CD14-positive monocyte (primary cell): ENCODE measurements around the gene PLA2G15. TPM values are rescaled to one million over a fixed set of nuclear protein-coding genes. Genes with fewer than 3 reads are reported as not detected.

ENCODE experiments used
- DNase-seq, 3 donors: peaks; one replicate each; pipeline ENCODE4 v3.0.0-alpha.2; 2011 to 2022
- H2AFZ ChIP-seq: 2 replicates; pipeline ENCODE4 v1.6.0; 2012; ENCODE audit warnings: mild to moderate bottlenecking, low read depth, low read length, inconsistent platforms; ENCODE audit not compliant: insufficient read depth, poor library complexity, severe bottlenecking
- H3K27ac ChIP-seq, 2 donors: 1 replicate in 1 of 2; 2 replicates in 1 of 2; pipeline ENCODE4 v1.5.1; 2012 to 2013; ENCODE audit warnings: low read length in 2 of 2, control low read depth in 1 of 2, inconsistent platforms in 1 of 2, low read depth in 1 of 2, mild to moderate bottlenecking in 1 of 2
- H3K27me3 ChIP-seq, 2 donors: one replicate each; pipeline versions ENCODE4 v1.6.0 to v1.6.1; 2011 to 2013; ENCODE audit warnings: low read length in 2 of 2; ENCODE audit not compliant: control insufficient read depth in 2 of 2, insufficient read depth in 2 of 2
- H3K36me3 ChIP-seq, 2 donors: replicated peaks in 1 of 2; 1 replicate in 1 of 2; 2 replicates in 1 of 2; pipeline versions ENCODE4 v1.5.1 to v1.6.1; 2012 to 2013; ENCODE audit warnings: low read length in 2 of 2, control low read depth in 1 of 2, inconsistent platforms in 1 of 2, mild to moderate bottlenecking in 1 of 2; ENCODE audit not compliant: insufficient read depth in 2 of 2, control insufficient read depth in 1 of 2
- H3K4me1 ChIP-seq, 2 donors: 1 replicate in 1 of 2; 2 replicates in 1 of 2; pipeline versions ENCODE4 v1.5.1 to v1.6.1; 2012 to 2013; ENCODE audit warnings: low read length in 2 of 2, control low read depth in 1 of 2, inconsistent platforms in 1 of 2, mild to moderate bottlenecking in 1 of 2, moderate library complexity in 1 of 2; ENCODE audit not compliant: insufficient read depth in 2 of 2, control insufficient read depth in 1 of 2
- H3K4me2 ChIP-seq: replicated peaks from 2 replicates; pipeline ENCODE3; 2012; ENCODE audit warnings: low read length, moderate library complexity, mild to moderate bottlenecking; ENCODE audit not compliant: poor library complexity, severe bottlenecking; ENCODE audit errors: extremely low read depth
- H3K4me3 ChIP-seq, 3 experiments: fragments of 200-600 bp in 1 of 3; sonication (generic) in 1 of 3; replicated peaks in 1 of 3; 1 replicate in 2 of 3; 2 replicates in 1 of 3; pipeline ENCODE4 v1.5.1; 2011 to 2013; ENCODE audit warnings: low read length in 3 of 3, mild to moderate bottlenecking in 3 of 3, control low read depth in 2 of 3, low read depth in 2 of 3, inconsistent platforms in 1 of 3, moderate library complexity in 1 of 3
- H3K79me2 ChIP-seq: 2 replicates; pipeline ENCODE4 v1.6.0; 2012; ENCODE audit warnings: mild to moderate bottlenecking, control low read depth, inconsistent platforms, low read length, moderate library complexity; ENCODE audit not compliant: insufficient read depth
- H3K9ac ChIP-seq: 2 replicates; pipeline ENCODE4 v1.6.0; 2017; ENCODE audit warnings: low read length, mild to moderate bottlenecking; ENCODE audit not compliant: insufficient read depth, poor library complexity, severe bottlenecking
- H3K9me3 ChIP-seq, 2 donors: replicated peaks in 1 of 2; 1 replicate in 1 of 2; 2 replicates in 1 of 2; pipeline versions ENCODE4 v1.5.1 to v1.6.1; 2012 to 2013; ENCODE audit warnings: low read length in 2 of 2, control low read depth in 1 of 2; ENCODE audit not compliant: control insufficient read depth in 1 of 2, insufficient read depth in 1 of 2
- H4K20me1 ChIP-seq: 2 replicates; pipeline ENCODE4 v1.6.0; 2012; ENCODE audit warnings: mild to moderate bottlenecking, low read length, control low read depth, moderate library complexity; ENCODE audit not compliant: insufficient read depth
- H3K27ac Mint-ChIP-seq, 7 donors: one replicate each; pipeline ENCODE4 v1.8.0; 2020; ENCODE audit warnings: mild to moderate bottlenecking in 7 of 7, mixed read lengths in 7 of 7, moderate library complexity in 6 of 7, inconsistent platforms in 2 of 7
- H3K27me3 Mint-ChIP-seq, 3 donors: one replicate each; pipeline ENCODE4 v1.8.0; 2021 to 2022; ENCODE audit warnings: low read depth in 3 of 3, mild to moderate bottlenecking in 3 of 3, mixed read lengths in 3 of 3, moderate library complexity in 3 of 3, inconsistent platforms in 1 of 3
- H3K36me3 Mint-ChIP-seq, 2 donors: one replicate each; pipeline ENCODE4 v1.8.0; 2020; ENCODE audit warnings: mixed read lengths in 2 of 2, inconsistent platforms in 1 of 2, mild to moderate bottlenecking in 1 of 2
- H3K4me1 Mint-ChIP-seq: one replicate; pipeline ENCODE4 v1.8.0; 2020; ENCODE audit warnings: mild to moderate bottlenecking, mixed read lengths
- H3K4me3 Mint-ChIP-seq, 2 donors: one replicate each; pipeline ENCODE4 v1.8.0; 2020; ENCODE audit warnings: mild to moderate bottlenecking in 2 of 2, mixed read lengths in 2 of 2, moderate library complexity in 1 of 2
- H3K9me3 Mint-ChIP-seq, 7 donors: one replicate each; pipeline ENCODE4 v1.8.0; 2020 to 2022; ENCODE audit warnings: mixed read lengths in 7 of 7, mild to moderate bottlenecking in 6 of 7, moderate library complexity in 6 of 7, inconsistent platforms in 2 of 7
- WGBS: methylation state at CpG from one replicate; pipeline ENCODE4 v1.1.5; 2013; ENCODE audit warnings: missing lambda C conversion rate; ENCODE audit not compliant: insufficient coverage; 5-methylcytosine and 5-hydroxymethylcytosine counted together
- intact Hi-C, 2 donors: fragments of 100-400 bp; cut with micrococcal nuclease; formaldehyde crosslinking; loops; one replicate each; pipeline versions ENCODE4 v1.15.0 to v1.15.1; 2023
- polyA plus RNA-seq, 3 donors: library from polyadenylated mRNA; depleted of rRNA in 1 of 3; unstranded in 2 of 3; stranded (reverse) in 1 of 3; fragments of 300-500 nt in 2 of 3; fragments of >200 nt in 1 of 3; fragmentation: Illumina TruSeq in 2 of 3; gene quantifications; 1 replicate in 2 of 3; 2 replicates in 1 of 3; pipeline ENCODE4 v1.2.3, GENCODE V29; 2012 to 2021
- TF ChIP-seq, protein P1 (sequence below): fragments of 200-600 bp; IDR thresholded peaks from one replicate; pipeline ENCODE4 v1.8.0; 2022; ENCODE audit warnings: antibody characterized with exemption, mild to moderate bottlenecking

PLA2G15 gene
- polyA plus RNA-seq, 3 donors, result 27.8 to 34.8 (median 29.5) TPM

DNA sequence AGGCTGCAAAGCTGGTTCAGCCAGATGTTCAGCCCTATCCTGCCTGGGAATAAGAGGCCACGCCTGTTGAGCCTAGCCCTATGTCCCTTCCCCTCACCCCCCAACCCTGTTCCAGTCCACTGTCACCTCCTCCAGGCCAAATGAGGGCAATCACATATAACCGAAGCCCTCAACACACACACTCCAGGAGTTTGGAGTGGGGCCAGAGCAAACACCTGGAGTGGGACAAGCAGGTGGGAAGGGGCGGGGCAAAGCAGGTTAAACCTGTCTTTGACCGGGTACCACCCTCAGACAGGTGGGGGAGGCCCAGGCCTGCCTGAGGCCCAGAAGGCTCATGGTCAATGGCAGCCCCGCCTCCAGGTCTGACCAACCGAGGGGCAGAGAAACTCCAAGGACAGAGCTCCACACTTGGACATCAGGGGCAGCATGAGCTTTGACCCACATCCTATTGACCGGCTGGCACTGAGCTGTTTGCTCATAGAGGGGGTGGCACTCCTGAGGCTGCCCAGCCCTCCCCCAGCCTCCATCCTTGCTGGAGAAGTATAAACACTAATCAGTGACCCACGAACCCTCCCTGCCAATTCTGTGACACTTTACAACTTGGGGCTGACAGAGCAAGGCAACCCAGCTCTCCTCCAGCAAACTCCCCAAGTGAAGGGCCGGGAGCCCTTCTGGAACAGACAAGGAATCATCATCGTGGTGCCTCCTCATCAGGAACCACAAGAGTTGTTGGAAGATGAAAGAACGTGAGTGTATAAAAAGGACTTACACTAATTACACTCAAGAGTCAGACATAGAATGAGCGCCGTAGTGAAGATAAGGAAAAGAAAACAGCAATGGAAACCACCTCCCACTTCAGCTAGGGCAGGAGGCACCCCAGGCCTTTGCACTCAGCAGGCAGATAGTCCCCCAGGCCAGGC is 10.7 kb upstream of the PLA2G15 start:
- peaks cover 14% of the 10 kb centered on the region for H4K20me1 ChIP-seq
- H3K4me3 ChIP-seq, result no peak overlapping the region
- peak overlapping the region in 1 of 2 donors; percentile 43 for H3K4me3 Mint-ChIP-seq
- peaks cover 18 to 25% of the 10 kb centered on the region in 2 donors for H3K36me3 ChIP-seq
- H3K27ac ChIP-seq, result no peak overlapping the region
- peaks cover 20 to 43% of the 10 kb centered on the region in 2 donors for H3K4me1 ChIP-seq
- H3K9me3 ChIP-seq, result no peaks in the 10 kb centered on the region
- H3K4me2 ChIP-seq, result no peak overlapping the region
- 71% methylated on average over 7 of the region's 13 CpGs for WGBS
- intact Hi-C loops, result loop anchor here in 1 of 2 donors (5.0 to 10.0 kb wide), 2 partner anchors 147 to 350 kb away; partner anchors contain the start of genes NFATC3 and NRN1L
- H3K79me2 ChIP-seq, result no peaks in the 10 kb centered on the region
- H3K36me3 Mint-ChIP-seq, result peaks cover 16 to 25% of the 10 kb centered on the region in 2 donors
- no peak for DNase-seq
- no peak overlapping the region for H3K9ac ChIP-seq
- peaks cover 28 to 41% (median 31%) of the 10 kb centered on the region in 3 donors for H3K27me3 Mint-ChIP-seq
- TF ChIP-seq, protein P1, sequence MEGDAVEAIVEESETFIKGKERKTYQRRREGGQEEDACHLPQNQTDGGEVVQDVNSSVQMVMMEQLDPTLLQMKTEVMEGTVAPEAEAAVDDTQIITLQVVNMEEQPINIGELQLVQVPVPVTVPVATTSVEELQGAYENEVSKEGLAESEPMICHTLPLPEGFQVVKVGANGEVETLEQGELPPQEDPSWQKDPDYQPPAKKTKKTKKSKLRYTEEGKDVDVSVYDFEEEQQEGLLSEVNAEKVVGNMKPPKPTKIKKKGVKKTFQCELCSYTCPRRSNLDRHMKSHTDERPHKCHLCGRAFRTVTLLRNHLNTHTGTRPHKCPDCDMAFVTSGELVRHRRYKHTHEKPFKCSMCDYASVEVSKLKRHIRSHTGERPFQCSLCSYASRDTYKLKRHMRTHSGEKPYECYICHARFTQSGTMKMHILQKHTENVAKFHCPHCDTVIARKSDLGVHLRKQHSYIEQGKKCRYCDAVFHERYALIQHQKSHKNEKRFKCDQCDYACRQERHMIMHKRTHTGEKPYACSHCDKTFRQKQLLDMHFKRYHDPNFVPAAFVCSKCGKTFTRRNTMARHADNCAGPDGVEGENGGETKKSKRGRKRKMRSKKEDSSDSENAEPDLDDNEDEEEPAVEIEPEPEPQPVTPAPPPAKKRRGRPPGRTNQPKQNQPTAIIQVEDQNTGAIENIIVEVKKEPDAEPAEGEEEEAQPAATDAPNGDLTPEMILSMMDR, result no peak
- no peak overlapping the region for H3K27ac Mint-ChIP-seq
- peaks cover 0 to 19% (median 4%) of the 10 kb centered on the region in 7 donors for H3K9me3 Mint-ChIP-seq
- H3K27me3 ChIP-seq, result peaks cover 9 to 33% of the 10 kb centered on the region in 2 donors
- H3K4me1 Mint-ChIP-seq, result peaks cover 25% of the 10 kb centered on the region
- H2AFZ ChIP-seq, result no peak overlapping the region

DNA sequence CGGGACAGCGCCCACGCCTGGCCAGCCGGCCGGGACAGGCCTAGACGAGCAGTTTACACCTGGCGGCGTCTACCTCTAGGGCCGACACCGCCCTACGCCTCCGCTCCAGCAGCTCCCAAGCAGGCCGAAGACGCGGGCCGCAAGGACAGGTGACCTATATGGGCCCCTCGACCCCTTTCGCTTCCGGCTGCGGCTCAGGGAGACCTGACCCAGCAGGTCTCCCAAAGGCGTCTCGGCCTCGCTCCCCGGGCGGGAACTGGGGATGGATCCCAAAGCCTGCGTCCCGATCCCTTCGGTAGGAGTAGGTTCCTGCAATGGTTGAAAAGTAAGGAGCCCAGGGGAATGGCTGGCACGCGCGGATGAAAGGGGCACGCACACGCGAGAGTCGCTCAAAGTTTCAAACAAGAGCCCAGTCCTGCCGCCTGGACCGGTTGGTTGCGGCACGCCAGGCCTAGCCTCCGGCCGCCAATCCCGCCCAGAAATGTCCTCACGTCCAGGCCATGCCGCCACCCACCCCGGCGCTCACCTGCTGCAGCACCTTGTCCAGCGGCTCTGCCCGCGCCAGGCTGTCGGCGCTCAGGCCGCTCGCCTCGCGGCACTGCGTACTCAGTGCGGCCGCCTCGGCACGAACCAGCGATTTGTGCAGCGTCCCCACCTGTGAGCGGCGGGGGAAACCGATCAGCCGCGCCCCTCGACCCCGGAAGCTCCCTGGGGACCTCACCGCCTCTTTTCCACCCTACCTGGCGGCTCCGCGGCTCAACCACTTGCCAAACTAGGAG is 9.9 kb upstream of the PLA2G15 start:
- no peak overlapping the region for H2AFZ ChIP-seq

More for the DNA sequence above, 9.9 kb upstream of the PLA2G15 start:
- peaks cover 9 to 33% of the 10 kb centered on the region in 2 donors for H3K27me3 ChIP-seq
- no peak overlapping the region for H3K27ac ChIP-seq
- H3K9me3 ChIP-seq, result no peaks in the 10 kb centered on the region
- WGBS, result 77% methylated on average over 73 of the region's 73 CpGs
- no peak overlapping the region for H3K9ac ChIP-seq
- DNase-seq, result no peak
- TF ChIP-seq, protein P1, result no peak
- H3K27ac Mint-ChIP-seq, result no peak overlapping the region
- H3K9me3 Mint-ChIP-seq, result peaks cover 0 to 19% (median 4%) of the 10 kb centered on the region in 7 donors
- peaks cover 28% of the 10 kb centered on the region for H3K4me1 Mint-ChIP-seq
- peaks cover 6% of the 10 kb centered on the region for H4K20me1 ChIP-seq
- H3K79me2 ChIP-seq, result no peaks in the 10 kb centered on the region
- H3K4me2 ChIP-seq, result peak overlapping the region; percentile 84
- H3K36me3 ChIP-seq, result peaks cover 11 to 17% of the 10 kb centered on the region in 2 donors
- H3K4me3 Mint-ChIP-seq, result peak overlapping the region in 1 of 2 donors; percentile 74
- H3K4me3 ChIP-seq, result no peak overlapping the region
- intact Hi-C loops, result loop anchor here in 1 of 2 donors (5.0 to 10.0 kb wide), 2 partner anchors 148 to 350 kb away; partner anchors contain the start of genes NFATC3 and NRN1L
- H3K27me3 Mint-ChIP-seq, result peaks cover 28 to 42% (median 31%) of the 10 kb centered on the region in 3 donors
- H3K4me1 ChIP-seq, result peaks cover 25 to 49% of the 10 kb centered on the region in 2 donors
- H3K36me3 Mint-ChIP-seq, result peaks cover 10 to 17% of the 10 kb centered on the region in 2 donors
